Esophagus muscularis mucosa (tissue), 4 donors: ENCODE data around the gene MATCAP1. TPM values are rescaled to one million over a fixed set of nuclear protein-coding genes. Genes with fewer than 3 reads are reported as not detected.

ENCODE experiments used
- DNase-seq: peaks from one replicate; pipeline ENCODE4 v3.0.0-alpha.2; 2017; ENCODE audit errors: extremely low spot score
- H3K27ac ChIP-seq, 4 donors: fragments of 200-600 bp; sonication (generic); replicated peaks in 1 of 4; 1 replicate in 3 of 4; 2 replicates in 1 of 4; pipeline ENCODE4 v1.5.1; 2016 to 2019; ENCODE audit warnings: mild to moderate bottlenecking in 1 of 4
- H3K27me3 ChIP-seq, 4 donors: fragments of 200-600 bp; sonication (generic); one replicate each; pipeline versions ENCODE4 v1.5.1 to v1.6.0; 2016 to 2019
- H3K36me3 ChIP-seq, 4 donors: fragments of 200-600 bp; sonication (generic); one replicate each; pipeline ENCODE4 v1.5.1; 2016 to 2019
- H3K4me1 ChIP-seq, 4 donors: fragments of 200-600 bp; sonication (generic); one replicate each; pipeline ENCODE4 v1.5.1; 2016 to 2019
- H3K4me3 ChIP-seq, 4 donors: fragments of 200-600 bp; sonication (generic); 1 replicate in 2 of 4; 2 replicates in 2 of 4; pipeline ENCODE4 v1.5.1; 2016 to 2019; ENCODE audit warnings: mild to moderate bottlenecking in 4 of 4, moderate library complexity in 1 of 4
- H3K9me3 ChIP-seq, 4 donors: fragments of 200-600 bp; sonication (generic); 1 replicate in 3 of 4; 2 replicates in 1 of 4; pipeline ENCODE4 v1.5.1; 2016 to 2019
- EP300 ChIP-seq: sonication (generic); formaldehyde crosslinking; IDR thresholded peaks from one replicate; pipeline ENCODE4 v1.6.1; 2017; ENCODE audit warnings: antibody characterized with exemption
- POLR2A ChIP-seq: fragments of 450-650 bp; IDR thresholded peaks from one replicate; pipeline ENCODE4 v1.6.1; 2017; ENCODE audit warnings: antibody characterized with exemption, moderate library complexity, mild to moderate bottlenecking, low read depth
- POLR2AphosphoS5 ChIP-seq, 2 donors: sonication (generic); formaldehyde crosslinking; IDR thresholded peaks; one replicate each; pipeline ENCODE4 v1.6.1; 2017; ENCODE audit warnings: antibody characterized with exemption in 2 of 2
- WGBS: methylation state at CpG from one replicate; pipeline ENCODE4 v1.1.5; 2018; 5-methylcytosine and 5-hydroxymethylcytosine counted together
- intact Hi-C: fragments of 100-400 bp; cut with DNase I; formaldehyde crosslinking; loops from one replicate; pipeline ENCODE4 v1.15.1; 2023
- total RNA-seq, 4 donors: library from RNA; depleted of rRNA; stranded (reverse); fragments of >200 nt; gene quantifications; one replicate each; pipeline versions ENCODE4 v1.1.0 to v1.2.1, GENCODE V29; 2016
- TF ChIP-seq, protein P1 (sequence below), 3 experiments: fragments of 200-600 bp in 2 of 3; fragments of 450-650 bp in 1 of 3; sonication (generic) in 2 of 3; IDR thresholded peaks; one replicate each; pipeline ENCODE4 v1.5.1; 2017 to 2019; ENCODE audit warnings: antibody characterized with exemption in 3 of 3, mild to moderate bottlenecking in 2 of 3, moderate library complexity in 1 of 3

MATCAP1 gene
- total RNA-seq, 4 donors from 2014 or later: 7.8 to 17.7 (median 11.2) TPM

GRCh38 chr16:67199808-67200198 is 16.0 kb upstream of the MATCAP1 start:
- H3K4me1 ChIP-seq: peaks cover 7 to 27% (median 23%) of the 10 kb centered on the region in 4 donors
- H3K36me3 ChIP-seq: peaks cover 37 to 87% (median 79%) of the 10 kb centered on the region in 4 donors
- H3K9me3 ChIP-seq: no peaks in the 10 kb centered on the region
- TF ChIP-seq, protein P1, sequence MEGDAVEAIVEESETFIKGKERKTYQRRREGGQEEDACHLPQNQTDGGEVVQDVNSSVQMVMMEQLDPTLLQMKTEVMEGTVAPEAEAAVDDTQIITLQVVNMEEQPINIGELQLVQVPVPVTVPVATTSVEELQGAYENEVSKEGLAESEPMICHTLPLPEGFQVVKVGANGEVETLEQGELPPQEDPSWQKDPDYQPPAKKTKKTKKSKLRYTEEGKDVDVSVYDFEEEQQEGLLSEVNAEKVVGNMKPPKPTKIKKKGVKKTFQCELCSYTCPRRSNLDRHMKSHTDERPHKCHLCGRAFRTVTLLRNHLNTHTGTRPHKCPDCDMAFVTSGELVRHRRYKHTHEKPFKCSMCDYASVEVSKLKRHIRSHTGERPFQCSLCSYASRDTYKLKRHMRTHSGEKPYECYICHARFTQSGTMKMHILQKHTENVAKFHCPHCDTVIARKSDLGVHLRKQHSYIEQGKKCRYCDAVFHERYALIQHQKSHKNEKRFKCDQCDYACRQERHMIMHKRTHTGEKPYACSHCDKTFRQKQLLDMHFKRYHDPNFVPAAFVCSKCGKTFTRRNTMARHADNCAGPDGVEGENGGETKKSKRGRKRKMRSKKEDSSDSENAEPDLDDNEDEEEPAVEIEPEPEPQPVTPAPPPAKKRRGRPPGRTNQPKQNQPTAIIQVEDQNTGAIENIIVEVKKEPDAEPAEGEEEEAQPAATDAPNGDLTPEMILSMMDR (IDR thresholded peaks at IDR 0.05): no peak
- TF ChIP-seq EP300: no peak
- no peak for TF ChIP-seq POLR2AphosphoS5 (IDR thresholded peaks at IDR 0.05)
- TF ChIP-seq POLR2A: no peak
- peak overlapping the region in 3 of 4 donors; percentile 13 to 40 (median 20) for H3K4me3 ChIP-seq
- H3K27ac ChIP-seq: no peak overlapping the region
- no peak for DNase-seq
- 29% methylated on average over 15 of the region's 22 CpGs for WGBS
- no peaks in the 10 kb centered on the region for H3K27me3 ChIP-seq
- intact Hi-C loops: no loop called here

GRCh38 chr16:67199011-67199807 is 15.4 kb upstream of the MATCAP1 start, which contains the start of gene ELMO3:
TSS of gene ELMO3 (plus strand) at chr16:67199131. CDS start at chr16:67199327, 196 bp downstream.
- H3K4me3 ChIP-seq: peak within 1 kb of the TSS in 3 of 4 donors; percentile 13 to 40 (median 20)
- no peaks in the 10 kb centered on the region for H3K27me3 ChIP-seq
- intact Hi-C loops: no loop called here
- H3K4me1 ChIP-seq: peaks cover 9 to 33% (median 29%) of the 10 kb centered on the region in 4 donors
- no peak for DNase-seq
- no peaks in the 10 kb centered on the region for H3K9me3 ChIP-seq
- WGBS: 39% methylated on average over 36 of the region's 61 CpGs
- peaks cover 43 to 91% (median 82%) of the 10 kb centered on the region in 4 donors for H3K36me3 ChIP-seq
- TF ChIP-seq POLR2A: no peak
- TF ChIP-seq, protein P1 (IDR thresholded peaks at IDR 0.05): peak in 2 of 3 experiments; percentile 28 to 49
- H3K27ac ChIP-seq: peak within 1 kb of the TSS in 1 of 4 donors; percentile 13

DNA sequence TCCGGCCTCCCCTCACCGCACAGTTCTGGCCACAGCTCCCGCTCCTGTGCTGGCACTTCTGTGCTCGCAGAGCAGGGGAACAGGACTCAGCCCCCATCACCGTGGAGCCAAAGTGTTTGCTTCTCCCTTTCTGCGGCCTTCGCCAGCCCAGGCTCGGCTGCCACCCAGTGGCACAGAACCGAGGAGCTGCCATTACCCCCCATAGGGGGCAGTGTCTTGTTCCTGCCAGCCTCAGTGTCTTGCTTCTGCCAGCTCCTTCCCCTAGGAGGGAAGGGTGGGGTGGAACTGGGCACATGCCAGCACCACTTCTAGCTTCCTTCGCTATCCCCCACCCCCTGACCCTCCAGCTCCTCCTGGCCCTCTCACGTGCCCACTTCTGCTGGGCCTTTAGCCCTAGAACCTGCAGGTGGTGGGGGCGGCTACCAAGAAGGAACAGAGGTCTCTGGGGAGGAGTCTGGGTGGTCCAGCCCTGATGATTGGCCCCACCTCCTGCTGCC is 14.5 kb upstream of the MATCAP1 start:
- TF ChIP-seq, protein P1 (IDR thresholded peaks at IDR 0.05): peak; percentile 17 to 48 (median 18)
- TF ChIP-seq EP300 (no peak), POLR2AphosphoS5 (IDR thresholded peaks at IDR 0.05) (peak in 1 of 2 donors; percentile 5), POLR2A (no peak)

DNA sequence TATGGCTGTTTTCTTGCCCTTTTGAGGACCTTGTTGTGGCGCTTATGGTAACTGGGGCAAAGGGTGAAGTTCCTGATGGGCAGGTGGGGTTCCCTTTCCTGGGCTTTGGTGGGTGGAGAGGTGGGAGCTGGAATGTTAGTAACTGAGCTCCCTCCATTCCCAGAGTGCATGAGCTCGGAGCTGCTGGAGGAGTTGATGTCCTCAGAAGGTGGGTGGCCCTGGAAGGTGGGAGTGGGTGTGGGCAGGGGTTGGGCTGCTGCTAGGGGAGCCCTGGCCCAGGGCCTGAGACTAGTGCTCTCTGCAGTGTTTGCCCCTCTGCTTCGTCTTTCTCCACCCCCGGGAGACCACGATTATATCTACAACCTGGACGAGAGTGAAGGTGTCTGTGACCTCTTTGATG is 13.9 kb upstream of the MATCAP1 start:
- TF ChIP-seq POLR2A (no peak), POLR2AphosphoS5 (IDR thresholded peaks at IDR 0.05) (no peak), EP300 (no peak)
- TF ChIP-seq, protein P1 (IDR thresholded peaks at IDR 0.05): no peak
- no peak overlapping the region for H3K4me3 ChIP-seq
- peaks cover 24 to 48% (median 44%) of the 10 kb centered on the region in 4 donors for H3K4me1 ChIP-seq
- DNase-seq: no peak
- intact Hi-C loops: no loop called here
- no peaks in the 10 kb centered on the region for H3K27me3 ChIP-seq
- H3K9me3 ChIP-seq: no peaks in the 10 kb centered on the region
- no peak overlapping the region for H3K27ac ChIP-seq
- H3K36me3 ChIP-seq: peaks cover 36 to 86% (median 76%) of the 10 kb centered on the region in 4 donors
- 80% methylated on average over 4 of the region's 6 CpGs for WGBS

More for the DNA sequence above, 14.5 kb upstream of the MATCAP1 start:
- no peak for DNase-seq
- H3K9me3 ChIP-seq: no peaks in the 10 kb centered on the region
- intact Hi-C loops: no loop called here
- 51% methylated on average over 7 of the region's 12 CpGs for WGBS
- no peak overlapping the region for H3K4me3 ChIP-seq
- H3K27me3 ChIP-seq: no peaks in the 10 kb centered on the region
- H3K36me3 ChIP-seq: peaks cover 41 to 91% (median 81%) of the 10 kb centered on the region in 4 donors
- peaks cover 18 to 42% (median 38%) of the 10 kb centered on the region in 4 donors for H3K4me1 ChIP-seq
- H3K27ac ChIP-seq: no peak overlapping the region
